ENCODE results near the gene MISP3. TPM values are rescaled to one million over a fixed set of nuclear protein-coding genes. Genes with fewer than 3 reads are reported as not detected.

Gene MISP3
- total RNA-seq, 1 experiment from 2014 or later, result 3.2 TPM

DNA sequence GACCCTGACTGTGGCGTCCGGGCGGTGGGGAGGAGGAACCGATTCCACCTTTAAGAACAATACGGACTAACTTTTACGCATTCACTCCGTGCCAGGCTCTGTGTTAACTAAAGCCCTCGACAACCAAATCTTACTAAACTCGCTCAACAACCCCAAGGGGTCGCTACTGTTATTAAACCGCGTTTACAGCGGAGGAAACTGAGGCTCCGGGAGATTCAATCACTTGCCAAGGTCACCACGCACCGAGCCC lies 16.8 kb downstream of the MISP3 start:
- TF ChIP-seq CDX4 (CRISPR knock-in tag; IDR thresholded peaks at IDR 0.05; ENCODE audit: borderline replicate concordance) (no peak), ATF2 (CRISPR knock-in tag; IDR thresholded peaks at IDR 0.05; ENCODE audit: borderline replicate concordance, low read depth) (no peak), CBFB (CRISPR knock-in tag; IDR thresholded peaks at IDR 0.05; ENCODE audit: low read depth) (no peak), ZNF671 (CRISPR knock-in tag; IDR thresholded peaks at IDR 0.05) (no peak), ATF1 (CRISPR knock-in tag; IDR thresholded peaks at IDR 0.05) (no peak), NR3C1 (CRISPR knock-in tag; conservative IDR thresholded peaks at IDR 0.05; ENCODE audit: low read depth) (no peak), ZNF423 (CRISPR knock-in tag; IDR thresholded peaks at IDR 0.05) (no peak), ZNF121 (CRISPR knock-in tag; IDR thresholded peaks at IDR 0.05) (no peak), ETV6 (CRISPR knock-in tag; IDR thresholded peaks at IDR 0.05) (no peak), GABPB1 (CRISPR knock-in tag; IDR thresholded peaks at IDR 0.05) (no peak), CREM (CRISPR knock-in tag; IDR thresholded peaks at IDR 0.05) (no peak), NR1H2 (CRISPR knock-in tag; IDR thresholded peaks at IDR 0.05) (no peak), ZNF138 (CRISPR knock-in tag; conservative IDR thresholded peaks at IDR 0.05) (no peak), ZNF317 (CRISPR knock-in tag; IDR thresholded peaks at IDR 0.05; ENCODE audit: borderline replicate concordance, low read depth) (no peak)
- TF ChIP-seq, protein P1, sequence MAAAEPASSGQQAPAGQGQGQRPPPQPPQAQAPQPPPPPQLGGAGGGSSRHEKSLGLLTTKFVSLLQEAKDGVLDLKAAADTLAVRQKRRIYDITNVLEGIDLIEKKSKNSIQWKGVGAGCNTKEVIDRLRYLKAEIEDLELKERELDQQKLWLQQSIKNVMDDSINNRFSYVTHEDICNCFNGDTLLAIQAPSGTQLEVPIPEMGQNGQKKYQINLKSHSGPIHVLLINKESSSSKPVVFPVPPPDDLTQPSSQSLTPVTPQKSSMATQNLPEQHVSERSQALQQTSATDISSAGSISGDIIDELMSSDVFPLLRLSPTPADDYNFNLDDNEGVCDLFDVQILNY (CRISPR knock-in tag; IDR thresholded peaks at IDR 0.05), result no peak
- TF ChIP-seq, protein P2, sequence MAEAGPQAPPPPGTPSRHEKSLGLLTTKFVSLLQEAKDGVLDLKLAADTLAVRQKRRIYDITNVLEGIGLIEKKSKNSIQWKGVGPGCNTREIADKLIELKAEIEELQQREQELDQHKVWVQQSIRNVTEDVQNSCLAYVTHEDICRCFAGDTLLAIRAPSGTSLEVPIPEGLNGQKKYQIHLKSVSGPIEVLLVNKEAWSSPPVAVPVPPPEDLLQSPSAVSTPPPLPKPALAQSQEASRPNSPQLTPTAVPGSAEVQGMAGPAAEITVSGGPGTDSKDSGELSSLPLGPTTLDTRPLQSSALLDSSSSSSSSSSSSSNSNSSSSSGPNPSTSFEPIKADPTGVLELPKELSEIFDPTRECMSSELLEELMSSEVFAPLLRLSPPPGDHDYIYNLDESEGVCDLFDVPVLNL (CRISPR knock-in tag; IDR thresholded peaks at IDR 0.05; ENCODE audit: borderline replicate concordance, low read depth), result no peak
- TF ChIP-seq, protein P3, sequence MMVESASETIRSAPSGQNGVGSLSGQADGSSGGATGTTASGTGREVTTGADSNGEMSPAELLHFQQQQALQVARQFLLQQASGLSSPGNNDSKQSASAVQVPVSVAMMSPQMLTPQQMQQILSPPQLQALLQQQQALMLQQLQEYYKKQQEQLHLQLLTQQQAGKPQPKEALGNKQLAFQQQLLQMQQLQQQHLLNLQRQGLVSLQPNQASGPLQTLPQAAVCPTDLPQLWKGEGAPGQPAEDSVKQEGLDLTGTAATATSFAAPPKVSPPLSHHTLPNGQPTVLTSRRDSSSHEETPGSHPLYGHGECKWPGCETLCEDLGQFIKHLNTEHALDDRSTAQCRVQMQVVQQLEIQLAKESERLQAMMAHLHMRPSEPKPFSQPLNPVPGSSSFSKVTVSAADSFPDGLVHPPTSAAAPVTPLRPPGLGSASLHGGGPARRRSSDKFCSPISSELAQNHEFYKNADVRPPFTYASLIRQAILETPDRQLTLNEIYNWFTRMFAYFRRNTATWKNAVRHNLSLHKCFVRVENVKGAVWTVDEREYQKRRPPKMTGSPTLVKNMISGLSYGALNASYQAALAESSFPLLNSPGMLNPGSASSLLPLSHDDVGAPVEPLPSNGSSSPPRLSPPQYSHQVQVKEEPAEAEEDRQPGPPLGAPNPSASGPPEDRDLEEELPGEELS (CRISPR knock-in tag; IDR thresholded peaks at IDR 0.05), result no peak
- ATAC-seq (peak; percentile 11), DNase-seq (ENCODE audit: low spot score) (no peak)
- peaks cover 27% of the 10 kb centered on the region for H3K27me3 Mint-ChIP-seq (ENCODE audit: low read depth)
- H3K4me3 Mint-ChIP-seq, result peak overlapping the region; percentile 80
- CTCF ChIA-PET, result interaction anchor here (0.6 to 1.3 kb wide), 6 partner anchors 17 to 324 kb away, joined by 3 to 4 read pairs (median 4); partner anchors contain the start of gene MISP3
- H3K4me1 Mint-ChIP-seq, result peaks cover 16% of the 10 kb centered on the region
- no peak overlapping the region for H3K27ac Mint-ChIP-seq
- peaks cover 9% of the 10 kb centered on the region for H3K9me3 Mint-ChIP-seq
- POLR2A ChIA-PET, result no interaction called here
- H3K36me3 Mint-ChIP-seq, result peaks cover 27% of the 10 kb centered on the region

DNA sequence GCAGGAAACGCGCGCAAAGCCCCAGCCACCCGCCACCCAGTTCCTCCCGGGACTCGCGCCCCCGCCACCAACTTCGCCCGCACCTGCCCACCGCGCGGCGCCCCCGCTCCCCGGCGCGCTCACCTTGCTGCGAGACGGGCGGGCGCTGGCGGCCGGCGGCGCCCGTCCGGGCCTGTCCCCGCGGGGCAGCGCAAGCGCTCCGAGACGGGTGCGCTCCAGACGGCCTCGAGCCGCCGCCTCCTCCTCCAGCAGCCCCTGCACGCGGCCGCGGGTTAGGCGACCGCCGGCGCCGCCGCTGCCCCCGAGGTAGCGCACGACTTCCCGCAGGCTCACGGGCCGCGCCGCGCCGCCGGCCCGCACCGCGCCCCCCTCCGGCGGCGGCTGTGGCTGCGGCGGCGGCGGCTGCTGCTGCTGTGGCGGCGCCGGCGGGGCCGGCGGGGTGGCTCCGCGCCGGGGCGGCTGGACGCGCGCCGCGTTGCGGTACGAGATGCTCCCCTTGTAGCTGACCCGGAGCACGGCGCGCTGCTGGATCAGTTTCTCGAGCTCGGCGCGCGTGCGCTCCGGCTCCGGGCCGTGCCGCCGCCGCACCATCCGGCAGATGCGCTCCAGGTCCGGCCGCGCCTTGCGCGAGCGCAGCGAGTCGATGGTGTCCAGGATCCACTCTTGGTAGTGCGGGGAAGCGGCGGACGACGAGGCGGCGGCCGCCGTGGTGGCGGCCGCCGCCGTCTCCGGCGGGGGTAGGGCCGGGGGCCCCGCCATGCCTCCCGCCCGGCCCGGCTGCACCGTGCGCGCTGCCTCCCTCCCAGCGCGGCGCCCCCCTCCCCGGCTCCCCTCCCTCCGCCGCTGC lies 17.3 kb downstream of the MISP3 start:
- H3K4me1 Mint-ChIP-seq, result peaks cover 16% of the 10 kb centered on the region
- H3K4me3 Mint-ChIP-seq, result peak overlapping the region; percentile 80
- H3K36me3 Mint-ChIP-seq, result peaks cover 30% of the 10 kb centered on the region
- peaks cover 13% of the 10 kb centered on the region for H3K9me3 Mint-ChIP-seq
- H3K27me3 Mint-ChIP-seq (ENCODE audit: low read depth), result peaks cover 28% of the 10 kb centered on the region
- no peak overlapping the region for H3K27ac Mint-ChIP-seq
- peak; percentile 54 for DNase-seq (ENCODE audit: low spot score)
- CTCF ChIA-PET, result interaction anchor here (0.6 to 1.3 kb wide), 9 partner anchors 13 to 383 kb away, joined by 3 to 4 read pairs (median 3); partner anchors contain the start of gene MISP3
- POLR2A ChIA-PET, result no interaction called here
- ATAC-seq, result no peak; the same call in 1 of the 2 replicates
- TF ChIP-seq ELF4 (CRISPR knock-in tag; IDR thresholded peaks at IDR 0.05; ENCODE audit: low read depth) (no peak), RORB (CRISPR knock-in tag; IDR thresholded peaks at IDR 0.05) (no peak), HMGA2 (CRISPR knock-in tag; IDR thresholded peaks at IDR 0.05) (no peak), JUN (CRISPR knock-in tag; IDR thresholded peaks at IDR 0.05) (no peak), ESRRA (CRISPR knock-in tag; IDR thresholded peaks at IDR 0.05; ENCODE audit: borderline replicate concordance) (no peak), MXD4 (CRISPR knock-in tag; IDR thresholded peaks at IDR 0.05; ENCODE audit: borderline replicate concordance) (no peak)
- TF ChIP-seq, protein P4, sequence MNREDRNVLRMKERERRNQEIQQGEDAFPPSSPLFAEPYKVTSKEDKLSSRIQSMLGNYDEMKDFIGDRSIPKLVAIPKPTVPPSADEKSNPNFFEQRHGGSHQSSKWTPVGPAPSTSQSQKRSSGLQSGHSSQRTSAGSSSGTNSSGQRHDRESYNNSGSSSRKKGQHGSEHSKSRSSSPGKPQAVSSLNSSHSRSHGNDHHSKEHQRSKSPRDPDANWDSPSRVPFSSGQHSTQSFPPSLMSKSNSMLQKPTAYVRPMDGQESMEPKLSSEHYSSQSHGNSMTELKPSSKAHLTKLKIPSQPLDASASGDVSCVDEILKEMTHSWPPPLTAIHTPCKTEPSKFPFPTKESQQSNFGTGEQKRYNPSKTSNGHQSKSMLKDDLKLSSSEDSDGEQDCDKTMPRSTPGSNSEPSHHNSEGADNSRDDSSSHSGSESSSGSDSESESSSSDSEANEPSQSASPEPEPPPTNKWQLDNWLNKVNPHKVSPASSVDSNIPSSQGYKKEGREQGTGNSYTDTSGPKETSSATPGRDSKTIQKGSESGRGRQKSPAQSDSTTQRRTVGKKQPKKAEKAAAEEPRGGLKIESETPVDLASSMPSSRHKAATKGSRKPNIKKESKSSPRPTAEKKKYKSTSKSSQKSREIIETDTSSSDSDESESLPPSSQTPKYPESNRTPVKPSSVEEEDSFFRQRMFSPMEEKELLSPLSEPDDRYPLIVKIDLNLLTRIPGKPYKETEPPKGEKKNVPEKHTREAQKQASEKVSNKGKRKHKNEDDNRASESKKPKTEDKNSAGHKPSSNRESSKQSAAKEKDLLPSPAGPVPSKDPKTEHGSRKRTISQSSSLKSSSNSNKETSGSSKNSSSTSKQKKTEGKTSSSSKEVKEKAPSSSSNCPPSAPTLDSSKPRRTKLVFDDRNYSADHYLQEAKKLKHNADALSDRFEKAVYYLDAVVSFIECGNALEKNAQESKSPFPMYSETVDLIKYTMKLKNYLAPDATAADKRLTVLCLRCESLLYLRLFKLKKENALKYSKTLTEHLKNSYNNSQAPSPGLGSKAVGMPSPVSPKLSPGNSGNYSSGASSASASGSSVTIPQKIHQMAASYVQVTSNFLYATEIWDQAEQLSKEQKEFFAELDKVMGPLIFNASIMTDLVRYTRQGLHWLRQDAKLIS (CRISPR knock-in tag; IDR thresholded peaks at IDR 0.05; ENCODE audit: borderline replicate concordance), result no peak
